Hepatocyte (in vitro differentiated cells): ENCODE measurements around the gene SCML1. TPM values are rescaled to one million over a fixed set of nuclear protein-coding genes. Genes with fewer than 3 reads are reported as not detected.

Experiments
- DNase-seq: peaks from one replicate; pipeline ENCODE4 v3.0.0-alpha.2; 2016; ENCODE audit warnings: low spot score
- H2AFZ ChIP-seq: fragments of 200-600 bp; sonication (generic); 2 replicates; pipeline ENCODE4 v1.6.0; 2016; ENCODE audit warnings: antibody characterized with exemption, mild to moderate bottlenecking
- H3K27ac ChIP-seq: fragments of 200-600 bp; sonication (generic); 2 replicates; pipeline ENCODE4 v1.5.1; 2016; ENCODE audit warnings: mild to moderate bottlenecking
- H3K27me3 ChIP-seq: fragments of 200-600 bp; sonication (generic); 2 replicates; pipeline ENCODE4 v1.6.1; 2016
- H3K36me3 ChIP-seq: fragments of 200-600 bp; sonication (generic); replicated peaks from 2 replicates; pipeline ENCODE4 v1.5.1; 2016; ENCODE audit warnings: low read depth; ENCODE audit not compliant: insufficient read depth
- H3K4me1 ChIP-seq: fragments of 200-600 bp; sonication (generic); 2 replicates; pipeline ENCODE4 v1.5.1; 2016; ENCODE audit warnings: mild to moderate bottlenecking, moderate library complexity; ENCODE audit not compliant: insufficient read depth
- H3K4me2 ChIP-seq: fragments of 200-600 bp; sonication (generic); 2 replicates; pipeline ENCODE4 v1.6.0; 2016
- H3K4me3 ChIP-seq: fragments of 200-600 bp; sonication (generic); 2 replicates; pipeline ENCODE4 v1.5.1; 2016; ENCODE audit warnings: mild to moderate bottlenecking
- H3K79me2 ChIP-seq: fragments of 200-600 bp; sonication (generic); 2 replicates; pipeline ENCODE4 v1.6.0; 2017; ENCODE audit warnings: mild to moderate bottlenecking
- H3K9me2 ChIP-seq: fragments of 200-600 bp; sonication (generic); replicated peaks from 2 replicates; pipeline ENCODE4 v1.6.0; 2017; ENCODE audit warnings: mild to moderate bottlenecking; ENCODE audit not compliant: insufficient read depth
- H3K9me3 ChIP-seq: fragments of 200-600 bp; sonication (generic); 2 replicates; pipeline ENCODE4 v1.5.1; 2016; ENCODE audit warnings: low read depth, mild to moderate bottlenecking
- H4K20me1 ChIP-seq: fragments of 200-600 bp; sonication (generic); 2 replicates; pipeline ENCODE4 v1.6.0; 2016; ENCODE audit warnings: mild to moderate bottlenecking; ENCODE audit not compliant: insufficient read depth, poor library complexity, severe bottlenecking
- CTCF ChIP-seq: fragments of 200-600 bp; sonication (generic); IDR thresholded peaks from 2 replicates; pipeline ENCODE4 v1.5.1; 2016; ENCODE audit warnings: antibody characterized with exemption, mild to moderate bottlenecking; ENCODE audit not compliant: poor library complexity
- EZH2 ChIP-seq: fragments of 200-600 bp; sonication (generic); IDR thresholded peaks from 2 replicates; pipeline ENCODE4 v1.6.1; 2016; ENCODE audit warnings: antibody characterized with exemption, mild to moderate bottlenecking, borderline replicate concordance
- EZH2phosphoT487 ChIP-seq: fragments of 200-600 bp; sonication (generic); IDR thresholded peaks from one replicate; pipeline ENCODE4 v1.6.1; 2018; ENCODE audit warnings: antibody characterized with exemption, mild to moderate bottlenecking, low read depth, moderate library complexity; ENCODE audit not compliant: unreplicated experiment, severe bottlenecking
- whole genome bisulfite sequencing: methylation state at CpG from one replicate; pipeline ENCODE4 v1.1.6; 2016; ENCODE audit warnings: low lambda C conversion rate; ENCODE audit errors: missing lambda C conversion rate; 5-methylcytosine and 5-hydroxymethylcytosine counted together
- polyA plus RNA-seq: library from polyadenylated mRNA; unstranded; fragments of >200 nt; fragmentation: Nextera tagmentation; extraction: Ambion mirVana; gene quantifications from 2 replicates; pipeline ENCODE4 v1.2.1, GENCODE V29; 2016
- total RNA-seq: library from RNA; depleted of rRNA; stranded (reverse); fragments of >200 nt; gene quantifications from 2 replicates; pipeline ENCODE4 v1.2.3, GENCODE V29; 2014

SCML1 gene
- total and polyA plus RNA-seq, 2 experiments from 2014 or later: 17.0 to 23.7 TPM

- DNase-seq: no peak
- H3K36me3 ChIP-seq: no peaks in the 10 kb centered on the region
- no peaks in the 10 kb centered on the region for H3K79me2 ChIP-seq
- no peak overlapping the region for H3K4me2 ChIP-seq
- H3K9me3 ChIP-seq: no peaks in the 10 kb centered on the region
- TF ChIP-seq EZH2phosphoT487 (no peak), EZH2 (no peak), CTCF (no peak)
- H3K27me3 ChIP-seq: no peaks in the 10 kb centered on the region
- H4K20me1 ChIP-seq: no peaks in the 10 kb centered on the region
- H2AFZ ChIP-seq: no peak overlapping the region
- no peak overlapping the region for H3K4me3 ChIP-seq
- whole genome bisulfite sequencing: 78% methylated on average over 7 of the region's 7 CpGs
- H3K4me1 ChIP-seq: no peaks in the 10 kb centered on the region
- no peak overlapping the region for H3K27ac ChIP-seq
- H3K9me2 ChIP-seq: no peaks in the 10 kb centered on the region
These were observed 65.5 kb downstream of the SCML1 start for GRCh38 chrX:17802756-17803155.

- no peaks in the 10 kb centered on the region for H3K4me1 ChIP-seq
- H3K27me3 ChIP-seq: no peaks in the 10 kb centered on the region
- no peaks in the 10 kb centered on the region for H4K20me1 ChIP-seq
- no peaks in the 10 kb centered on the region for H3K79me2 ChIP-seq
- no peaks in the 10 kb centered on the region for H3K9me3 ChIP-seq
- no peaks in the 10 kb centered on the region for H3K9me2 ChIP-seq
- H3K4me2 ChIP-seq: no peak overlapping the region
- no peak overlapping the region for H2AFZ ChIP-seq
- H3K36me3 ChIP-seq: no peaks in the 10 kb centered on the region
- no peak overlapping the region for H3K27ac ChIP-seq
- H3K4me3 ChIP-seq: no peak overlapping the region
- 75% methylated on average over 4 of the region's 4 CpGs for WGBS
- no peak for DNase-seq
- TF ChIP-seq EZH2 (no peak), CTCF (no peak), EZH2phosphoT487 (no peak)
These were observed 66.2 kb downstream of the SCML1 start for GRCh38 chrX:17803449-17803848.

Other genes starting within 250 kb of the SCML1 start
- 2.2 and 4.5 TPM in 2 replicates for gene RAI2, start 123.8 kb downstream of the SCML1 start, total RNA-seq
- 4.4 and 8.2 TPM in 2 replicates for gene RAI2, start 123.8 kb downstream of the SCML1 start, polyA plus RNA-seq